Fibroblast of lung (primary cell): Measurements from ENCODE around the gene PDIA5.

ENCODE experiments used
- CTCF ChIP-seq, 2 donors: IDR thresholded peaks in 1 of 2; conservative IDR thresholded peaks in 1 of 2; 1 replicate in 1 of 2; 2 replicates in 1 of 2; pipeline ENCODE4 v1.5.1; 2011 to 2012; ENCODE audit warnings: low read length in 2 of 2, control low read depth in 1 of 2, inconsistent platforms in 1 of 2, low read depth in 1 of 2, mild to moderate bottlenecking in 1 of 2
- EZH2 ChIP-seq: IDR thresholded peaks from 2 replicates; pipeline ENCODE4 v1.5.1; 2012; ENCODE audit warnings: low read length, control low read depth, mild to moderate bottlenecking; ENCODE audit errors: missing control alignments

- no peak for TF ChIP-seq CTCF (conservative IDR thresholded peaks at IDR 0.05 in 1 of 2, IDR thresholded peaks at IDR 0.05 in 1 of 2; ENCODE audit: low read depth in 1 of 2, low read length in 2 of 2)
- TF ChIP-seq EZH2, result no peak
Measured at GRCh38 chr3:123180791-123181190, 114.0 kb downstream of the PDIA5 start.
